OCI-LY1 (cell line): ENCODE data around the gene NDRG4.

ENCODE experiments used
- H2AFZ ChIP-seq: fragments of 200-600 bp; sonication (generic), shearing (Covaris generic); 2 replicates; pipeline ENCODE4 v1.6.0; 2014; ENCODE audit warnings: antibody characterized with exemption, mild to moderate bottlenecking, low read length
- H3F3A ChIP-seq: fragments of 200-600 bp; sonication (generic), shearing (Covaris generic); 2 replicates; pipeline ENCODE4 v1.6.0; 2014; ENCODE audit warnings: mild to moderate bottlenecking, antibody characterized with exemption, low read length, moderate library complexity; ENCODE audit not compliant: insufficient read depth
- H3K27ac ChIP-seq: fragments of 200-600 bp; sonication (generic); 2 replicates; pipeline ENCODE4 v1.5.1; 2014; ENCODE audit warnings: low read length, mixed run types, mild to moderate bottlenecking, low read depth; ENCODE audit not compliant: poor library complexity, severe bottlenecking
- H3K27me3 ChIP-seq: fragments of 200-600 bp; sonication (generic); 2 replicates; pipeline ENCODE4 v1.6.0; 2014; ENCODE audit warnings: antibody characterized with exemption, mild to moderate bottlenecking, low read length, moderate library complexity; ENCODE audit not compliant: insufficient read depth
- H3K36me3 ChIP-seq: fragments of 200-600 bp; sonication (generic); 2 replicates; pipeline ENCODE4 v1.6.1; 2014; ENCODE audit warnings: mild to moderate bottlenecking, antibody characterized with exemption, low read length, moderate library complexity, mixed read lengths; ENCODE audit not compliant: insufficient read depth
- H3K4me1 ChIP-seq: fragments of 200-600 bp; sonication (generic); 2 replicates; pipeline ENCODE4 v1.5.1; 2014; ENCODE audit warnings: mild to moderate bottlenecking, low read length, moderate library complexity; ENCODE audit not compliant: insufficient read depth, severe bottlenecking
- H3K4me2 ChIP-seq: fragments of 200-600 bp; sonication (generic), shearing (Covaris generic); 2 replicates; pipeline ENCODE4 v1.6.1; 2014; ENCODE audit warnings: low read length
- H3K4me3 ChIP-seq: fragments of 200-600 bp; sonication (generic); 2 replicates; pipeline ENCODE4 v1.5.1; 2014; ENCODE audit warnings: low read length, low read depth, mild to moderate bottlenecking, mixed read lengths; ENCODE audit not compliant: poor library complexity, severe bottlenecking
- H3K79me2 ChIP-seq: fragments of 200-600 bp; shearing (Covaris generic); 2 replicates; pipeline ENCODE4 v1.6.1; 2016; ENCODE audit warnings: mixed run types, low read length, mixed read lengths; ENCODE audit not compliant: insufficient read depth
- H3K9ac ChIP-seq: fragments of 200-600 bp; sonication (generic), shearing (Covaris generic); 2 replicates; pipeline ENCODE4 v1.6.1; 2014; ENCODE audit warnings: mild to moderate bottlenecking, low read length, mixed read lengths
- H3K9me2 ChIP-seq: fragments of 200-600 bp; sonication (generic), shearing (Covaris generic); 2 replicates; pipeline ENCODE4 v1.6.1; 2014; ENCODE audit warnings: low read depth, mild to moderate bottlenecking, low read length, mixed read lengths
- H3K9me3 ChIP-seq: fragments of 200-600 bp; shearing (Covaris generic); 2 replicates; pipeline ENCODE4 v1.6.1; 2014; ENCODE audit warnings: low read length, mixed read lengths
- H4K20me1 ChIP-seq: fragments of 200-600 bp; sonication (generic), shearing (Covaris generic); 2 replicates; pipeline ENCODE4 v1.6.0; 2016; ENCODE audit warnings: mild to moderate bottlenecking, low read length; ENCODE audit not compliant: insufficient read depth
- EZH2 ChIP-seq: fragments of 200-600 bp; sonication (generic), shearing (Covaris generic); IDR thresholded peaks from 2 replicates; pipeline ENCODE4 v1.8.0; 2017; ENCODE audit warnings: borderline replicate concordance, mixed run types, mild to moderate bottlenecking, antibody characterized with exemption, low read length, moderate library complexity, mixed read lengths
- TF ChIP-seq, protein P1 (sequence below): fragments of 200-600 bp; sonication (generic), shearing (Covaris generic); IDR thresholded peaks from 2 replicates; pipeline ENCODE4 v1.5.1; 2017; ENCODE audit warnings: mild to moderate bottlenecking, antibody characterized with exemption, low read length, moderate library complexity, mixed read lengths

The NDRG4 gene

DNA sequence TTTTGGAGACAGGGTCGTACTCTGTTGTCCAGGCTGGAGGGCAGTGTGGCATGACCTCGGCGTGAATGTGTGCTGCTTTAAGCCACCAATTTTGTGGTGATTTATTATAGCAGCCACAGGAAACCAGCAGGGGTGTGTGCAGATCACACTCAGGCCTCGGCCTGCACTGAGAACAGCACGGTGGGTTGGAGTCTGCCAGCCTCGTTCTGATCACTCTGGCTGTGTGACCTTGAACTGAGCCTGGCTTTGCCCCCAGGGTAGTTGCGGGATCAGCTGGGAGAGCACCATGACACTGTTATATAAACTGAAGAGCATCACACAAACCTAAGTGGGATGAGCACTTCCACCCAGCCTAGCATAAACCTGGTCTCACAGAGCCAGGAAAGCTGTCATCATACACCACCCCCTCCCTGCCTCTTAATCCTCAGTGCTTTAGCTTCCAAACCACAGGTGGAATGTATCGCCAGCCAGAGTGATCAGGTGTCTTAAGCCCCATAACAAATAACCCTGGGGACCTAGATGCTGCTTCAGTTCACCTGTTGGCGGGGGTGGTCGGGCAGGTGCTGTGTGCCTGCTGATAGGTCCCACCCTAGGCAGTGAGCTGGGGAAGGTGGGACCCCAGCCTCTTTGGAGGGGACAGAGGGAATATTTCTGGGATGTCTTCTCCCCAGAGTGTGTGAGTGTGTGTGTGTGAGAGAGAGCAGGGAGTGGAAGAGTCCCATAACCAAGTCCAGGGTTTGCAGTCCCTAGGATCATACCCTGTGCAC, 28.6 kb upstream of the NDRG4 start:
- Histone ChIP-seq H3K4me3 (no peak overlapping the region), H3K9me2 (no peaks in the 10 kb centered on the region), H2AFZ (no peak overlapping the region), H3K27me3 (no peaks in the 10 kb centered on the region), H3K79me2 (no peaks in the 10 kb centered on the region), H3K4me2 (no peak overlapping the region), H3K27ac (no peak overlapping the region), H3K9ac (no peak overlapping the region), H3F3A (no peaks in the 10 kb centered on the region), H3K9me3 (no peaks in the 10 kb centered on the region), H3K36me3 (no peaks in the 10 kb centered on the region), H4K20me1 (no peaks in the 10 kb centered on the region), H3K4me1 (no peaks in the 10 kb centered on the region)
- no peak for TF ChIP-seq EZH2
- TF ChIP-seq, protein P1, sequence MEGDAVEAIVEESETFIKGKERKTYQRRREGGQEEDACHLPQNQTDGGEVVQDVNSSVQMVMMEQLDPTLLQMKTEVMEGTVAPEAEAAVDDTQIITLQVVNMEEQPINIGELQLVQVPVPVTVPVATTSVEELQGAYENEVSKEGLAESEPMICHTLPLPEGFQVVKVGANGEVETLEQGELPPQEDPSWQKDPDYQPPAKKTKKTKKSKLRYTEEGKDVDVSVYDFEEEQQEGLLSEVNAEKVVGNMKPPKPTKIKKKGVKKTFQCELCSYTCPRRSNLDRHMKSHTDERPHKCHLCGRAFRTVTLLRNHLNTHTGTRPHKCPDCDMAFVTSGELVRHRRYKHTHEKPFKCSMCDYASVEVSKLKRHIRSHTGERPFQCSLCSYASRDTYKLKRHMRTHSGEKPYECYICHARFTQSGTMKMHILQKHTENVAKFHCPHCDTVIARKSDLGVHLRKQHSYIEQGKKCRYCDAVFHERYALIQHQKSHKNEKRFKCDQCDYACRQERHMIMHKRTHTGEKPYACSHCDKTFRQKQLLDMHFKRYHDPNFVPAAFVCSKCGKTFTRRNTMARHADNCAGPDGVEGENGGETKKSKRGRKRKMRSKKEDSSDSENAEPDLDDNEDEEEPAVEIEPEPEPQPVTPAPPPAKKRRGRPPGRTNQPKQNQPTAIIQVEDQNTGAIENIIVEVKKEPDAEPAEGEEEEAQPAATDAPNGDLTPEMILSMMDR, result no peak

DNA sequence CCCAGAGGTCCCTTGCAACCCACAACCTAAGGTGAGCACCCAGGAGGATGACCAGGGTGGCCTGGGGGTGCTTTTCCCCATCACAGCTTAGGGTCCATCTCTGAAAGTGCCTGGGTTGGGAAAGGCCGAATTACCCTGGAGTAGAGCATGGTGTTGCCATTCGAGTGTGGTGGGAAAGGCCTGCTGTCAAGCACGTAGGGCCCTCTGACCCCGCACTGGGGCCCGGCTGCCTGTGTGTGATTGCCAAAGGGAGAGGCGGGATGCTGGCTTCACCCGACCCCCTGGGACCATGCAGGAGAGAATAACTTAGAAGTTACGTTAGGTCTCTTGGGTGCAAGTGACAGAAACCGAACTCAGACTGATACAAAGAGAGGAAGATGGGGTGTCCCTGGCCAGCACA, 27.7 kb upstream of the NDRG4 start:
- Histone ChIP-seq H3K4me1 (no peaks in the 10 kb centered on the region), H3K9me2 (no peaks in the 10 kb centered on the region), H3K79me2 (no peaks in the 10 kb centered on the region), H3F3A (no peaks in the 10 kb centered on the region), H4K20me1 (no peaks in the 10 kb centered on the region), H3K9me3 (no peaks in the 10 kb centered on the region), H3K27me3 (no peaks in the 10 kb centered on the region), H2AFZ (no peak overlapping the region), H3K27ac (no peak overlapping the region), H3K9ac (no peak overlapping the region), H3K4me3 (no peak overlapping the region), H3K36me3 (no peaks in the 10 kb centered on the region), H3K4me2 (no peak overlapping the region)
- TF ChIP-seq, protein P1, result no peak
- no peak for TF ChIP-seq EZH2

DNA sequence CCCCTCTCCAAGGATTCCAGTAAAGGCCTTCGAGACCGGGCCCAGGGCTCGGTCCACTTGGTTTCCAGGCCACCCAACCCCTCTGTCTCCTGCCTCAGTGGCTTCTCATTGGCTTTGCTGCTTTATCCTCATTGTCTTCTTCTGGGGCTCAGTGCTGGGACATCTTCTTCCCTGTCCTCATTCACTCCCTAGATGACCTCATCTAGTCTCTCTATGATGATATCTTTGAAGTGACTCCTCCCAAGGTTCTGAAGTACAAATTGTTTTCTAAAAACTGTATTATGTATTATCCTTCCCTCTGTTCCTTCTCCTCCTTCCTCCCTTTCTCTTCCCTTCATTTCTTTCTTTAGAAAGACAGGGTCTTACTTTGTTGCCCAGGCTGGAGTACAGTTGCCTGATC, 27.1 kb upstream of the NDRG4 start:
- H3K4me1 ChIP-seq, result no peaks in the 10 kb centered on the region
- no peaks in the 10 kb centered on the region for H3F3A ChIP-seq
- no peak overlapping the region for H3K4me2 ChIP-seq
- H3K36me3 ChIP-seq, result no peaks in the 10 kb centered on the region
- no peaks in the 10 kb centered on the region for H4K20me1 ChIP-seq
- H3K9me3 ChIP-seq, result no peaks in the 10 kb centered on the region
- no peak overlapping the region for H3K9ac ChIP-seq
- TF ChIP-seq, protein P1, result no peak
- TF ChIP-seq EZH2, result no peak
- no peaks in the 10 kb centered on the region for H3K79me2 ChIP-seq
- no peak overlapping the region for H3K27ac ChIP-seq
- no peak overlapping the region for H3K4me3 ChIP-seq
- no peaks in the 10 kb centered on the region for H3K9me2 ChIP-seq
- H3K27me3 ChIP-seq, result no peaks in the 10 kb centered on the region
- H2AFZ ChIP-seq, result no peak overlapping the region
